ENCODE data around the gene DIAPH1. TPM values are rescaled to one million over a fixed set of nuclear protein-coding genes. Genes with fewer than 3 reads are reported as not detected.

DIAPH1 gene
- total RNA-seq, 3 donors from 2014 or later: 53.3 to 87.7 (median 82.7) TPM

DNA sequence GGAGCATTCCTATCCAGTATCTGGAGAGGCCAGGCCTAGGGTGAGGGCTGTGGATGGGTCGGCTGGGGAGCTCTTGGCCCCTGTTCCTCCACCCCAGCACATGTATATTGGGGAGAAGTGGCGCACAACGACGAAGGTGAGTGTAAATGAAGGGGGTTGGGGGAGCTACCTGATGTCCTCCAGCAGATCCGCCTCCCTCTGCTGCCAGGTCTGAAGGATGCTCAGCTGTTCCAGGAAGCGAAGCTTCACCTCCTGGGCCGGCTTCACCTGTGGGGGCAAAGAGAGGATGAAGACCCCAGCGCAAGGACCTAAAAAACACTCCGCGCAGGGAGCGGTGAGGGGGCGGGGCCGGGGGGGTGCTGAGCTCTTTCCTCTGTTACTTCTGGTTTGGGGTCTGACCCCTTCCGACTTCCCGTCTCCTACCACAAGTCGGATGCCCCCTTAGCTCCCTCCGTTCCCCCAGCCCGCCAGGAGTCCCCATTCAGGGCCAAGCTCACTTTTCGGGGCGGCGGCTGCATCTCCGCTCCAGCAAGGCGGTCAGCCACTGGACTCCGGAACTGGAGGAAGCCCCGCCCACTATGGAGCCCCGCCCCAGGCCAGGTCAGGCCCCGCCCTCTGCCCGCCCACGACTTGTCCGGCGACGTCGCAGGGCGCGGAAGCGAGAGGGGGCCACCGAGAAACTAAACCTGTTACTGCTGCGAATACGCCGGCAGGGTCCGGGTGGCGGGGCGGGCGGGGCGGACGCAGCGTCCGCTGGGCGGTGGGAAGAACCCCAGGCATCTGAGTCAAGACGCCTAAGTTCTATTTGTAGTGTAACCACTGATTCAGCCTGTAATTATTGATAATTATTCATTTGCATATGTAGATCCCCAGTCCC is 32.3 kb upstream of the DIAPH1 start, which contains the start of gene FCHSD1:
Gene FCHSD1, minus strand, starts transcription at position 568 of the 877 bp plus-strand sequence. Its CDS starts 50 bp downstream, at position 518.
- H3K4me3 ChIP-seq: peak within 1 kb of the TSS; percentile 20
- DNase-seq: peak; percentile 94 to 96 (median 96)
- TF ChIP-seq, protein P1, sequence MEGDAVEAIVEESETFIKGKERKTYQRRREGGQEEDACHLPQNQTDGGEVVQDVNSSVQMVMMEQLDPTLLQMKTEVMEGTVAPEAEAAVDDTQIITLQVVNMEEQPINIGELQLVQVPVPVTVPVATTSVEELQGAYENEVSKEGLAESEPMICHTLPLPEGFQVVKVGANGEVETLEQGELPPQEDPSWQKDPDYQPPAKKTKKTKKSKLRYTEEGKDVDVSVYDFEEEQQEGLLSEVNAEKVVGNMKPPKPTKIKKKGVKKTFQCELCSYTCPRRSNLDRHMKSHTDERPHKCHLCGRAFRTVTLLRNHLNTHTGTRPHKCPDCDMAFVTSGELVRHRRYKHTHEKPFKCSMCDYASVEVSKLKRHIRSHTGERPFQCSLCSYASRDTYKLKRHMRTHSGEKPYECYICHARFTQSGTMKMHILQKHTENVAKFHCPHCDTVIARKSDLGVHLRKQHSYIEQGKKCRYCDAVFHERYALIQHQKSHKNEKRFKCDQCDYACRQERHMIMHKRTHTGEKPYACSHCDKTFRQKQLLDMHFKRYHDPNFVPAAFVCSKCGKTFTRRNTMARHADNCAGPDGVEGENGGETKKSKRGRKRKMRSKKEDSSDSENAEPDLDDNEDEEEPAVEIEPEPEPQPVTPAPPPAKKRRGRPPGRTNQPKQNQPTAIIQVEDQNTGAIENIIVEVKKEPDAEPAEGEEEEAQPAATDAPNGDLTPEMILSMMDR (IDR thresholded peaks at IDR 0.05): no peak
- intact Hi-C loops (cut with DNase I, micrococcal nuclease): no loop called here
- no peaks in the 10 kb centered on the region for H3K36me3 ChIP-seq (ENCODE audit: low read depth)
- peak; percentile 99 for ATAC-seq
- H3K4me1 ChIP-seq (ENCODE audit: low read depth): peaks cover 2% of the 10 kb centered on the region
- no peaks in the 10 kb centered on the region for H3K9me3 ChIP-seq

DNA sequence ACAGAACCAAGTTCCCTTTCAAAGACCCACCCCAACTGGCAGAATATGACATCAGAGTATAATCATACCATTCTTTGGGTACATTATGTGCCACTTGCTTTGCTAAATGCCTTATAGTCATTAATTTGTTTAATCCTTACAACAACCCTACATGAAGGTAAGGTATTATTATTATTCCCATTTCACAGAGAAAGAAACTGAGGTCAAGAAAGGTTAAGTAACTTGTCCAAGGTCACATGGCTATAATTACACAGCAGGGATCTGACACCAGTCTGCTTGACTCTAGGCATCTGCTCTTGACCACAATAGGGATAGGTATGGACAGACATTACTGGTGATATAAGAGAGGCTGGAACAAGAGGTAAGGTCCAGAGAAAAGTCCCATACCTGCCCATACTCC is 31.2 kb upstream of the DIAPH1 start:
- H3K4me3 ChIP-seq: no peak overlapping the region
- intact Hi-C loops (cut with DNase I, micrococcal nuclease): no loop called here
- no peaks in the 10 kb centered on the region for H3K36me3 ChIP-seq (ENCODE audit: low read depth)
- ATAC-seq (no peak), DNase-seq (no peak)
- no peaks in the 10 kb centered on the region for H3K9me3 ChIP-seq
- H3K4me1 ChIP-seq (ENCODE audit: low read depth): peaks cover 2% of the 10 kb centered on the region
- TF ChIP-seq, protein P1 (IDR thresholded peaks at IDR 0.05): no peak

DNA sequence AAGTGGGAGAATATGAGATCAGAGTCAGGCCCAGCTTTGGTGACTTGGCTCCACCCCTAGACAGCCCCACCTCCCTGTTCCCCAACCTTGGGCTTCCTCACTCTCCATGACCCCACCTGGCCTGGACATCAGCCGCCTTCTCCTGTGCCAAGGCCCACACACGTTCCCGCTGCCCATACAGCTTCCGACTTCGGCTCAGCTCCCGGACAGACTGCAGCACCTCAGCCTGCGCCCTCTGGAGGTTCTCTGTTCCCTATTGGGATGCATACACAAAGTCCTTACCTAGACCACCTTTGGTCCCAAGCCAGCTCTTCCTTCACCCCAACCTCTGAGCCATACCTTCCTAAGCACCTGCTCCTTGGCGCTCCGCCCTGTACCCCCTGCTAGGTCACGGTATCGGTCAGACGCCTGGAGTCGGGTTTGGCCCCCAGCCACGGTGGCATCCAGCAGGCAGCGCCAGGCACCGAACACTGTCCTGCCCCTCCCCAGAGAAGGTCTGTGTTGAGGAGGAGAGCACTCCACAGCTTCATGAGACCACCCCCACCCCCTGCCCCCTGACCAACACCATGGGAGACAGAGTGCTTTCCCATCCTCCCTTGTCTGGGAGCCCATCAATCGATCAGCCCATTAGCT is 30.4 kb upstream of the DIAPH1 start:
- Histone ChIP-seq H3K4me3 (no peak overlapping the region), H3K9me3 (no peaks in the 10 kb centered on the region), H3K4me1 (ENCODE audit: low read depth) (peaks cover 2% of the 10 kb centered on the region), H3K36me3 (ENCODE audit: low read depth) (no peaks in the 10 kb centered on the region)
- TF ChIP-seq, protein P1 (IDR thresholded peaks at IDR 0.05): no peak
- no peak for DNase-seq
- intact Hi-C loops (cut with DNase I, micrococcal nuclease): no loop called here
- ATAC-seq: no peak

DNA sequence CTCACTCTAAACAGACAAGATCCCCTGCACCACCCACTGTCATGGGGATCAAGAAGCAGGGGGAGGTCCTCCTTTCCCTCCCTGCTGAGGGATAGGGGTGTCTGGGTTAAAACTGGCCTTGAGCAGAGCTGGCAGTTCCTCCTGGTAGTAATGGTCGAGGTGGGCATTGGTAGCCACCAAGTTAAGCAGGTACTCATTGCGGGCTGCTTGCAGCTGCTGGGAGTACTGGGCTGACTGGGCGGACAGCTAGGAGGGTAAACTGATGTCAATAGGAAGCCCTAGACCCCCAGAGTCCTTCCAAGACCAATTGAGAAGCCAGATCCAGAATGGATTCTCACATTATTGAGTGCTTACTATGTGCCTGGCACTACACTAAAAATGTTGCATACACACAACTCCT is 29.1 kb upstream of the DIAPH1 start:
- ATAC-seq (no peak), DNase-seq (no peak)
- peaks cover 2% of the 10 kb centered on the region for H3K4me1 ChIP-seq (ENCODE audit: low read depth)
- no peaks in the 10 kb centered on the region for H3K9me3 ChIP-seq
- no peaks in the 10 kb centered on the region for H3K36me3 ChIP-seq (ENCODE audit: low read depth)
- TF ChIP-seq, protein P1 (IDR thresholded peaks at IDR 0.05): no peak
- no peak overlapping the region for H3K4me3 ChIP-seq
- intact Hi-C loops (cut with DNase I, micrococcal nuclease): no loop called here

DNA sequence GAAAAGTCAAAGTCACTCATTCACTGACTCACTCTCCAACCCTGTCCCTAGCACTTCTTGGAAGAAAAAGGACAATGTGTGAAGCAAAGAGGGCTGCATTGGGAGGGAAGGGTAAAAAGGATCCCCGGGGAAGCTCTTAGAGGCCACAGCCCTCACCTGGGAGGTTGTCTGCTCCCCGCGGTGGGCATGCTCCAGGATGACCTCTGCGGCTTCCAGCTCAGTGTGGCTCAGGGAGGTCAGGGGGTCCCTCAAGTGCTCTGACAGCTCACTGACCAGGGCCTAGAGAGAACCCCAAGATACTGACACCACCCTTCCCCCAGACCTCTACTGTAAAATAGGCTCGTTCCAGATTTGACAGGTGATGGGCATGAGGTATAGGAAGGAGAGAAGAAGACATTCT is 28.4 kb upstream of the DIAPH1 start:
- H3K36me3 ChIP-seq (ENCODE audit: low read depth): no peaks in the 10 kb centered on the region
- no peak overlapping the region for H3K4me3 ChIP-seq
- no peak for DNase-seq
- TF ChIP-seq, protein P1 (IDR thresholded peaks at IDR 0.05): no peak
- ATAC-seq: no peak
- H3K4me1 ChIP-seq (ENCODE audit: low read depth): peaks cover 2% of the 10 kb centered on the region
- intact Hi-C loops (cut with DNase I, micrococcal nuclease): no loop called here
- H3K9me3 ChIP-seq: no peaks in the 10 kb centered on the region
